Right cardiac atrium (tissue), 5 donors: ENCODE data around the gene HSD17B7. TPM values are rescaled to one million over a fixed set of nuclear protein-coding genes. Genes with fewer than 3 reads are reported as not detected.
"Not testable (repeated sequence)": the region's sequence is repeated elsewhere in the genome, so short reads cannot be mapped to it uniquely, and the experiment has no call there.

Experiments used
- ATAC-seq, 2 donors: fragments of 200-7000 bp; cut with Tn5 transposase; one replicate each; pipeline versions ENCODE4 v1.8.0 to v1.9.1; 2020; ENCODE audit warnings: moderate library complexity in 2 of 2, mild to moderate bottlenecking in 1 of 2
- DNase-seq, 3 donors: peaks; one replicate each; pipeline ENCODE4 v3.0.0-alpha.2; 2020
- H3K27ac ChIP-seq: one replicate; pipeline ENCODE4 v1.5.1; 2013; ENCODE audit warnings: mild to moderate bottlenecking, low read length, control low read depth, moderate library complexity
- H3K27me3 ChIP-seq: one replicate; pipeline ENCODE4 v1.6.1; 2013; ENCODE audit not compliant: control insufficient read depth, insufficient read depth
- H3K4me1 ChIP-seq: one replicate; pipeline ENCODE4 v1.6.1; 2013; ENCODE audit warnings: low read length; ENCODE audit not compliant: control insufficient read depth, insufficient read depth
- H3K4me3 ChIP-seq: one replicate; pipeline ENCODE4 v1.5.1; 2013; ENCODE audit warnings: low read length, control low read depth
- H3K9me3 ChIP-seq: one replicate; pipeline ENCODE4 v1.6.1; 2013; ENCODE audit warnings: low read length; ENCODE audit not compliant: control insufficient read depth
- WGBS: extraction: QIAGEN DNeasy Blood & Tissue Kit; methylation state at CpG from one replicate; pipeline ENCODE4 v1.1.7; 2013; 5-methylcytosine and 5-hydroxymethylcytosine counted together
- intact Hi-C, 4 donors: fragments of 100-400 bp; cut with DNase I; formaldehyde crosslinking; loops; one replicate each; pipeline versions ENCODE4 v1.11.0 to v1.14.0; 2022 to 2023
- long read RNA-seq, 4 donors: library from polyadenylated mRNA; unstranded; transcript quantifications; one replicate each; pipeline ENCODE4 v2.0.0, GENCODE V29; 2020 to 2021
- polyA plus RNA-seq: library from polyadenylated mRNA; stranded (reverse); fragments of 200-250 nt; gene quantifications from one replicate; pipeline ENCODE4 v1.2.3, GENCODE V29; 2013
- total RNA-seq, 4 donors: library from RNA; stranded (reverse); fragmentation: NEBNext Ultra II Directional; extraction: Animal tissue kit (Norgen Biotek cat#: 25700); gene quantifications; one replicate each; pipeline ENCODE4 v1.2.1, GENCODE V29; 2021
- donor health status: healthy with polysubstance abuse.
- donor health status: DM: no; HTN: yes; CAD: no.
- donor health status: DM: no; HTN: no; CAD: no.
- donor health status: DM: no; HTN: yes; CAD: no; lungs with severe emphysema.
- donor health status: DM: yes; HTN: yes; CAD: no.

The HSD17B7 gene
- total RNA-seq (1 to 10 TPM; 5.2 to 7.3 (median 6.2) TPM), polyA plus RNA-seq (5.3 TPM)
- long read RNA-seq, donor 1, transcript HSD17B7-201 (9 exons, 1,190 nt) = major isoform, 9 of 10 reads
- long read RNA-seq, donor 1, partial matches to known transcripts = 1 of 10 reads
- long read RNA-seq, donor 1, other reads (novel, unspliced or antisense) = 0 of 10 reads
- long read RNA-seq, donor 2, partial matches to known transcripts = 0 of 4 reads
- long read RNA-seq, donor 2, other reads (novel, unspliced or antisense) = 0 of 4 reads
- long read RNA-seq, donor 3, transcript HSD17B7-201 (9 exons, 1,190 nt) = major isoform, 12 of 12 reads
- long read RNA-seq, donor 3, partial matches to known transcripts = 0 of 12 reads
- long read RNA-seq, donor 3, other reads (novel, unspliced or antisense) = 0 of 12 reads
- long read RNA-seq, donor 4, transcript HSD17B7-201 (9 exons, 1,190 nt) = major isoform, 5 of 5 reads
- long read RNA-seq, donor 4, partial matches to known transcripts = 0 of 5 reads
- long read RNA-seq, donor 4, other reads (novel, unspliced or antisense) = 0 of 5 reads

GRCh38 chr1:162790303-162790984, at the start of gene HSD17B7:
TSS of gene HSD17B7 (plus strand) at chr1:162790702. CDS start at chr1:162790801, 99 bp downstream.
- not testable (repeated sequence) for H3K4me1 ChIP-seq, H3K27me3 ChIP-seq, H3K9me3 ChIP-seq
- Histone ChIP-seq H3K27ac (peak within 1 kb of the TSS; percentile 93), H3K4me3 (peak within 1 kb of the TSS; percentile 61)
- DNase-seq = peak; percentile 78 to 90 (median 89)
- peak; percentile 100 for ATAC-seq
- intact Hi-C loops = loop anchor here in 1 of 4 donors (10.0 kb wide), 1 partner anchor 176 kb away; no protein-coding TSS in a partner anchor
- WGBS = under 1% methylated on average over 33 of the region's 49 CpGs

GRCh38 chr1:162740755-162741154, 49.7 kb upstream of the HSD17B7 start:
- H3K27ac ChIP-seq = no peak overlapping the region
- intact Hi-C loops = no loop called here
- WGBS = 46% methylated on average over 4 of the region's 4 CpGs
- H3K9me3 ChIP-seq = no peaks in the 10 kb centered on the region
- no peaks in the 10 kb centered on the region for H3K27me3 ChIP-seq
- H3K4me3 ChIP-seq = no peak overlapping the region
- DNase-seq (peak in 1 of 3 donors; percentile 23), ATAC-seq (peak; percentile 74 to 81)
- H3K4me1 ChIP-seq = peaks cover 5% of the 10 kb centered on the region

GRCh38 chr1:162741574-162741973, 48.9 kb upstream of the HSD17B7 start:
- ATAC-seq (no peak), DNase-seq (no peak)
- intact Hi-C loops = no loop called here
- no peaks in the 10 kb centered on the region for H3K9me3 ChIP-seq
- H3K27ac ChIP-seq = no peak overlapping the region
- no peak overlapping the region for H3K4me3 ChIP-seq
- no peaks in the 10 kb centered on the region for H3K27me3 ChIP-seq
- 54% methylated on average over 2 of the region's 2 CpGs for WGBS
- peaks cover 5% of the 10 kb centered on the region for H3K4me1 ChIP-seq

GRCh38 chr1:162746264-162746942, 44.1 kb upstream of the HSD17B7 start:
- H3K9me3 ChIP-seq, intact Hi-C loops, ATAC-seq: not testable (repeated sequence)

GRCh38 chr1:162753001-162753658, 37.4 kb upstream of the HSD17B7 start:
- DNase-seq (no peak), ATAC-seq (peak in 1 of 2 donors; percentile 40)
- Histone ChIP-seq H3K27me3 (no peaks in the 10 kb centered on the region), H3K27ac (no peak overlapping the region), H3K9me3 (no peaks in the 10 kb centered on the region), H3K4me3 (no peak overlapping the region), H3K4me1 (no peaks in the 10 kb centered on the region)
- intact Hi-C loops = no loop called here
- 95% methylated on average over 1 of the region's 1 CpG for WGBS

More at GRCh38 chr1:162746264-162746942, 44.1 kb upstream of the HSD17B7 start:
- 93% methylated on average over 14 of the region's 14 CpGs for WGBS
- not testable (repeated sequence) for H3K27me3 ChIP-seq, DNase-seq, H3K27ac ChIP-seq, H3K4me1 ChIP-seq, H3K4me3 ChIP-seq

GRCh38 chr1:162753998-162754585, 36.4 kb upstream of the HSD17B7 start:
- ATAC-seq = no peak
- H3K4me1 ChIP-seq = no peaks in the 10 kb centered on the region
- no peaks in the 10 kb centered on the region for H3K27me3 ChIP-seq
- no peaks in the 10 kb centered on the region for H3K9me3 ChIP-seq
- WGBS = 91% methylated on average over 1 of the region's 1 CpG
- no peak overlapping the region for H3K27ac ChIP-seq
- no peak for DNase-seq
- H3K4me3 ChIP-seq = no peak overlapping the region
- intact Hi-C loops = no loop called here

GRCh38 chr1:162755306-162755705, 35.2 kb upstream of the HSD17B7 start:
- WGBS = 91% methylated on average over 3 of the region's 3 CpGs
- no peaks in the 10 kb centered on the region for H3K9me3 ChIP-seq
- no peak for DNase-seq
- no peak for ATAC-seq
- H3K4me1 ChIP-seq = no peaks in the 10 kb centered on the region
- H3K27ac ChIP-seq = no peak overlapping the region
- intact Hi-C loops = no loop called here
- no peak overlapping the region for H3K4me3 ChIP-seq
- H3K27me3 ChIP-seq = no peaks in the 10 kb centered on the region

- intact Hi-C loops = no loop called here
- H3K9me3 ChIP-seq = no peaks in the 10 kb centered on the region
- no peak overlapping the region for H3K4me3 ChIP-seq
- DNase-seq = no peak
- ATAC-seq = peak in 1 of 2 donors; percentile 28
- H3K27me3 ChIP-seq = no peaks in the 10 kb centered on the region
- no peaks in the 10 kb centered on the region for H3K4me1 ChIP-seq
- 74% methylated on average over 5 of the region's 5 CpGs for WGBS
- no peak overlapping the region for H3K27ac ChIP-seq
These were observed 34.0 kb upstream of the HSD17B7 start for GRCh38 chr1:162756523-162756922.

GRCh38 chr1:162757476-162757875, 33.0 kb upstream of the HSD17B7 start:
- no peaks in the 10 kb centered on the region for H3K27me3 ChIP-seq
- no peaks in the 10 kb centered on the region for H3K4me1 ChIP-seq
- H3K4me3 ChIP-seq = no peak overlapping the region
- no peak overlapping the region for H3K27ac ChIP-seq
- no peak for DNase-seq
- intact Hi-C loops = no loop called here
- H3K9me3 ChIP-seq = no peaks in the 10 kb centered on the region
- 31% methylated on average over 1 of the region's 1 CpG for WGBS
- no peak for ATAC-seq

- H3K27me3 ChIP-seq = no peaks in the 10 kb centered on the region
- DNase-seq (no peak), ATAC-seq (no peak)
- intact Hi-C loops = no loop called here
- no peaks in the 10 kb centered on the region for H3K9me3 ChIP-seq
- no peak overlapping the region for H3K4me3 ChIP-seq
- H3K4me1 ChIP-seq = peaks cover 2% of the 10 kb centered on the region
- WGBS = 77% methylated on average over 1 of the region's 1 CpG
- H3K27ac ChIP-seq = no peak overlapping the region
These were observed 24.7 kb upstream of the HSD17B7 start for GRCh38 chr1:162765788-162766187.
